BJ (cell line): Measurements from ENCODE around the gene NUDT11. TPM values are rescaled to one million over a fixed set of nuclear protein-coding genes. Genes with fewer than 3 reads are reported as not detected.

ENCODE experiments used
- polyA plus RNA-seq: library from polyadenylated mRNA; depleted of rRNA; stranded (reverse); fragments of >200 nt; gene quantifications from 2 replicates; pipeline ENCODE4 v1.2.3, GENCODE V29; 2011; rRNA removed

The NUDT11 gene
- polyA plus RNA-seq, 1 experiment = 5.6 TPM

Other genes starting within 250 kb of the NUDT11 start
- gene NUDT10, start 163.8 kb downstream of the NUDT11 start, polyA plus RNA-seq = 0.15 and 0.16 TPM in 2 replicates
- gene CENPVL3, start 122.3 kb upstream of the NUDT11 start, polyA plus RNA-seq = not detected in 2 replicates
- not detected in 2 replicates for gene CENPVL2, start 186.2 kb upstream of the NUDT11 start, polyA plus RNA-seq
- gene CENPVL1, start 213.9 kb upstream of the NUDT11 start, polyA plus RNA-seq = not detected in 2 replicates
- gene GSPT2, start 246.8 kb upstream of the NUDT11 start, polyA plus RNA-seq = 2.6 and 4.7 TPM in 2 replicates